Measurements from ENCODE around the gene EPHB3. TPM values are rescaled to one million over a fixed set of nuclear protein-coding genes. Genes with fewer than 3 reads are reported as not detected.

The EPHB3 gene
- total and polyA plus RNA-seq, 2 of the 4 experiments (the other 2 are of a cell fraction) = 0.72 to 2.9 TPM

DNA sequence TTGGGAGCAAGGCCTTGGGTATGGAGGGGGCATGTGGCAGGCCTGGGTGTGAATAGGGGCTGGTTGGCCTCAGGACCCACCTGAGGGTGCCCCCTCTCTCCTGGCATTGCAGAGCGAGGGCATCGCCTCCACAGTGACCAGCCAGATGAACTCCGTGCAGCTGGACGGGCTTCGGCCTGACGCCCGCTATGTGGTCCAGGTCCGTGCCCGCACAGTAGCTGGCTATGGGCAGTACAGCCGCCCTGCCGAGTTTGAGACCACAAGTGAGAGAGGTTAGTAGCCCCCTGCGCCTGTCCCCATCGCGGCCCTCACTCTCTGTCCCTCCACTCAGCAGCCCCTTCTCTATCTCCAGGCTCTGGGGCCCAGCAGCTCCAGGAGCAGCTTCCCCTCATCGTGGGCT, 16.0 kb downstream of the EPHB3 start:
- Histone ChIP-seq H3K9me3 (ENCODE audit: control insufficient read depth, insufficient read depth, low read length) (no peaks in the 10 kb centered on the region), H3K9ac (ENCODE audit: low read depth, low read length) (no peak overlapping the region), H2AK5ac (ENCODE audit: low read depth, low read length) (no peak overlapping the region), H2AFZ (replicated peaks; ENCODE audit: low read length, poor library complexity) (no peak overlapping the region), H3K56ac (ENCODE audit: extremely low read depth, insufficient read depth, low read length) (no peak overlapping the region), H2BK20ac (ENCODE audit: low read depth, low read length) (no peak overlapping the region), H3K4me3 (ENCODE audit: insufficient read depth, low read depth, low read length) (no peak overlapping the region), H4K5ac (ENCODE audit: low read depth, low read length) (no peak overlapping the region), H3K4ac (ENCODE audit: low read depth, low read length) (no peak overlapping the region), H4K8ac (ENCODE audit: low read depth in 2 of 2, low read length in 2 of 2) (no peak overlapping the region), H3K79me1 (ENCODE audit: low read depth in 1 of 2, low read length in 2 of 2) (no peaks in the 10 kb centered on the region), H4K20me1 (ENCODE audit: insufficient read depth, low read length) (no peaks in the 10 kb centered on the region), H2BK15ac (ENCODE audit: low read depth, low read length) (no peak overlapping the region), H3K27me3 (ENCODE audit: control insufficient read depth, insufficient read depth, low read length) (no peaks in the 10 kb centered on the region), H2BK5ac (ENCODE audit: low read depth, low read length, poor library complexity, severe bottlenecking) (no peak overlapping the region), H4K91ac (ENCODE audit: insufficient read depth, low read depth, low read length) (no peak overlapping the region), H3K4me2 (ENCODE audit: low read depth, low read length) (no peak overlapping the region), H3K23ac (ENCODE audit: low read depth, low read length) (no peak overlapping the region), H3K4me1 (ENCODE audit: control insufficient read depth, insufficient read depth, low read length) (peaks cover 5% of the 10 kb centered on the region; the same call in 1 of the 2 replicates), H3K18ac (ENCODE audit: low read depth, low read length) (no peak overlapping the region), H3K36me3 (ENCODE audit: control insufficient read depth, insufficient read depth, low read length) (peaks cover 83% of the 10 kb centered on the region), H3K27ac (ENCODE audit: insufficient read depth, low read length) (no peak overlapping the region), H3K9me1 (ENCODE audit: insufficient read depth, low read length) (0 out of 2 replicates have a peak, but pooled peaks cover 4% of the 10 kb centered on the region), H2BK120ac (ENCODE audit: low read depth, low read length) (no peak overlapping the region), H3K14ac (replicated peaks; ENCODE audit: low read depth, low read length) (no peak overlapping the region), H2AK9ac (replicated peaks; ENCODE audit: low read depth, low read length, poor library complexity) (no peak overlapping the region)
- dilution Hi-C loops (cut with HindIII; ENCODE audit: low sequenced_read_pairs, unreplicated experiment) = no loop called here
- TF ChIP-seq NFE2L2 (IDR thresholded peaks at IDR 0.05; ENCODE audit: low read depth, low read length) = no peak
- no peak for TF ChIP-seq SMC3 (IDR thresholded peaks at IDR 0.05; ENCODE audit: low read depth, low read length)
- no peak for TF ChIP-seq USF2 (IDR thresholded peaks at IDR 0.05; ENCODE audit: low read depth, low read length)
- no peak for TF ChIP-seq BHLHE40 (IDR thresholded peaks at IDR 0.05; ENCODE audit: low read depth, low read length)
- intact Hi-C loops (cut with micrococcal nuclease) = no loop called here
- in situ Hi-C loops (cut with MboI; ENCODE audit: low sequenced_read_pairs) = no loop called here
- POLR2A ChIA-PET (ENCODE audit: unreplicated experiment) = no interaction called here
- ATAC-seq (ENCODE audit: low read depth) (no peak), DNase-seq (no peak)
- BruUV-seq (replicated peaks) = no TSS peak
- CTCF ChIA-PET = no interaction called here
- 97% methylated on average over 10 of the region's 15 CpGs; no CpG with 5 or more reads in 1 of the 2 experiments for WGBS, 2 experiments (ENCODE audit: extremely low coverage in 2 of 2, insufficient read length in 1 of 2)
